KOPT-K1 (cell line): ENCODE data around the gene KIF25.
"Not testable (repeated sequence)": the region's sequence is repeated elsewhere in the genome, so short reads cannot be mapped to it uniquely, and the experiment has no call there.

Experiments used
- H3K27ac ChIP-seq: fragments of 200-600 bp; sonication (generic); 2 replicates; pipeline ENCODE4 v1.5.1; 2016; ENCODE audit warnings: antibody characterized with exemption, mild to moderate bottlenecking, low read depth, low read length; ENCODE audit not compliant: poor library complexity, severe bottlenecking
- H3K36me3 ChIP-seq: fragments of 200-600 bp; sonication (generic); 2 replicates; pipeline ENCODE4 v1.5.1; 2017; ENCODE audit warnings: antibody characterized with exemption, mild to moderate bottlenecking, low read length, moderate library complexity; ENCODE audit not compliant: insufficient read depth
- H3K9me3 ChIP-seq: fragments of 200-600 bp; sonication (generic); 2 replicates; pipeline ENCODE4 v1.5.1; 2017; ENCODE audit warnings: antibody characterized with exemption, low read length, mild to moderate bottlenecking; ENCODE audit not compliant: insufficient read depth, poor library complexity, severe bottlenecking

The KIF25 gene

DNA sequence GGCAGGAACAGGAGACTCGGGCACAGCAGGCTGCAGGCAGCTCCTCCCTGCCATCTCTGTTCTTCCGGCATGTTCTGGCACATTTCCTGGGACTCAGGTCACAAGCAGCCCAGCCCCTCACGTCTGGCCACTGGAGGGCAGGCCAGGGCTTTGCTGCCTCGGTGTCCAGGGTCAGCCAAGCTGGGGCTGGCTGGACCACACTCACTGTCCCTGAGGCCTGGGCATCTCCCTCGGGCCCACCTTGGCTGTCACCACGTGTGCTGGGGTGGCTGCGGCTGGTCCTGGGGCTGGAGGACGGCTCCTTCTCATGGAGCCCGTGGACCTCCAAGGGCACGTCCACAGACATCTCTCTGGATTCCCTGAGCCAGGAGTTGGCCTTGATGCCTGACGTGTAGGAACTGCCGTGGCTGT, 63.1 kb downstream of the KIF25 start:
- peaks cover 28% of the 10 kb centered on the region for H3K9me3 ChIP-seq
- no peak overlapping the region for H3K27ac ChIP-seq
- no peaks in the 10 kb centered on the region for H3K36me3 ChIP-seq

GRCh38 chr6:168061269-168062210, 64.1 kb downstream of the KIF25 start:
- Histone ChIP-seq H3K27ac (no peak overlapping the region), H3K36me3 (no peaks in the 10 kb centered on the region), H3K9me3 (peaks cover 31% of the 10 kb centered on the region)

DNA sequence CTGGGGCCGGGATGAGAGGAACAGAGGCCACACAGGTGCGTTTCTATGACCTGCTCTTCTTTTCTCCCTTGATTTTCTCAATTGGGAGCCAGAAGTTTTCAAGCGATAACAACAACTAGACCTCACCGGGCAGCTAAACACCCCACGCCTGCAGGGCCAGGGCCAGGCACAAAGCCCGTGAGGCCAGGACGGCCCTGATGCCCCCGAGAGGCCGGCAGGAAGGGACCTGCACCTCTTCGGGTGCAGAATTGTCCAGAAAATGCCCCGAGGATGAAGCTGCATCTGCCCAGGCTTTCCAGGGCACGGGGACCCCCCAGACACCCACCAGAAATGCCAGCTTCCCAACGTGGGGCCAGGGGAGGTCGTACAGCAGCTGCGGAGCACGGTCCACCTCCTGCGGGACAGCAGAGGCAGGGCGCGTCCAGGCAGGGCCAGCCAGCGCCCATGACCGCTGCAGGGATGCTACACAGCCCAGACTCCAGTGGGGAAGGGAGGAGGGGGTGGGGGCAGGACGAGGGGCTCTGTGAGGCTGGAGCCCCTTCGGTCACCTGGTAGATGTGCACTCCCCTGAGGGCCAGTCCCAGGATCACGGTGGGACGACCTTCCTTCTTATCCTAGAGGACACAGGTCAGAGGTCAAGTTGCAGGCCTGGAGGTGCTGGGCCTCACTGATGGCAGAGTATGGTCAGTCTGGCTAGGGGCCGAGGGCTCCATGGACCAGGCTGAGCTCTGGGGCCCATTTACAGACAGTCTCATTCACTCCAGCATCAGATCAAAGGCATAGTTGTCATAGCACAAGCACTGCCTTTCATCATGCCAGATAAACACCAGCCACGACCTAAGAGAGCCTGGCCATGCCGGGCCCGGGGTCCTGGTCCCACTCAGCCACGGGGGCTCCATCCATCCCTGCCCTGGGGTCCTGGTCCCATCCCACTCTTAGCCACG, 65.1 kb downstream of the KIF25 start:
- Histone ChIP-seq H3K36me3 (no peaks in the 10 kb centered on the region), H3K27ac (no peak overlapping the region), H3K9me3 (peaks cover 31% of the 10 kb centered on the region)

- H3K36me3 ChIP-seq: no peaks in the 10 kb centered on the region
- no peak overlapping the region for H3K27ac ChIP-seq
- peaks cover 31% of the 10 kb centered on the region for H3K9me3 ChIP-seq
These were observed 66.0 kb downstream of the KIF25 start for GRCh38 chr6:168063431-168063830.

- peaks cover 23% of the 10 kb centered on the region for H3K9me3 ChIP-seq
- H3K36me3 ChIP-seq: no peaks in the 10 kb centered on the region
- H3K27ac ChIP-seq: no peak overlapping the region
These were observed 66.8 kb downstream of the KIF25 start for GRCh38 chr6:168064226-168064807.

DNA sequence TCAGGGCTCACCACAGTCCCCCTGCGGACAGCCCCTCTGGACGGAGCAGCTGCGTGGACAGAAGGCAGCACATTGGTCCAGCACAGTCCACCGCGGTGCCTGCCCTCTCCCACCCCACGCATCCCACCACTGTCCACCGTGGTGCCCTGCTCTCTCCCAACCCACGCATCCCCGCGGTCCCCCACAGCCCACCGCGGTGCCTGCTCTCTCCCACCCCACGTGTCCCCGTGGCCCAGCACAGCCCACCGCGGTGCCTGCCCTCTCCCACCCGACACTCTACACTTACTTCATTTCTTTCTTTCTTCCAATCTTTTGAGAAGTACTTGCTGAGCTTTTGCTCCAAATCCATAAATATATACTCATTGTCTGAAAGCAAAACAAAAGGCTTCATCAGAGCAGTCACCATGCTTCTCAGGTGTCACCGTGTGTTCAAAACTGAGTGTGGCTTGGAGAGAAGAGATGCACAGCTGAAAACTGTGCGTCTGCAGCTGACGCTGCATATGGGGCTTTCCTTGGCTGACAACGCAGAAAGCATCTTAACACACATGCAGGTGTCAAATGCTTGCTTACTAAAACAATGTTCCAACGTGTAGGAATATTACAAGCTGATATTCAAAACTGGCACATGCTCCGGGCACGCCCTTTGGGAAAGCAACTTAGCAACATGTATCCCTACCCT, 69.7 kb downstream of the KIF25 start:
- H3K27ac ChIP-seq: no peak overlapping the region

GRCh38 chr6:168070804-168071203, 73.3 kb downstream of the KIF25 start:
- Histone ChIP-seq H3K36me3 (no peaks in the 10 kb centered on the region), H3K9me3 (peaks cover 13% of the 10 kb centered on the region), H3K27ac (no peak overlapping the region)

More for the DNA sequence above, 69.7 kb downstream of the KIF25 start:
- no peaks in the 10 kb centered on the region for H3K36me3 ChIP-seq
- peaks cover 18% of the 10 kb centered on the region for H3K9me3 ChIP-seq

DNA sequence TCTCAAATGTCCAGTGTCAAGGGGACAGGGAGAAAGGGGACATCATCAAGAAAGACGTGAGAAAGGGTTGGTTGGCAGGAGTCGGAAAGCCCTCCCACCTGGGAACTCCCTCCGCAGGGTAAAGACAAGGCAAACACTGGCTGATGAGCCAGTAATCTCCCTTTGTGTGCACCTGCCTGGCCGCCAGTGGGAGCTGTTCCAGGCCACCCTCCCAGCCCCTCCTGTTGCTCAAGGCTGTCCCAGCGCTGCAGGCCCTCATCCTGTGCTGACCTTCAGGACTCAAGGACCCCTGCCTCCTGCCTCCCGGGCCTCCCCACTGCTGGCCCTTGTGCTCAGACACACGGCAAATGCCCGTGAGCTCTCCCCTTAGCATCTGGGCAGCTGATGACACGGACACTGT, 74.1 kb downstream of the KIF25 start:
- peaks cover 13% of the 10 kb centered on the region for H3K9me3 ChIP-seq
- H3K27ac ChIP-seq: no peak overlapping the region
- no peaks in the 10 kb centered on the region for H3K36me3 ChIP-seq

DNA sequence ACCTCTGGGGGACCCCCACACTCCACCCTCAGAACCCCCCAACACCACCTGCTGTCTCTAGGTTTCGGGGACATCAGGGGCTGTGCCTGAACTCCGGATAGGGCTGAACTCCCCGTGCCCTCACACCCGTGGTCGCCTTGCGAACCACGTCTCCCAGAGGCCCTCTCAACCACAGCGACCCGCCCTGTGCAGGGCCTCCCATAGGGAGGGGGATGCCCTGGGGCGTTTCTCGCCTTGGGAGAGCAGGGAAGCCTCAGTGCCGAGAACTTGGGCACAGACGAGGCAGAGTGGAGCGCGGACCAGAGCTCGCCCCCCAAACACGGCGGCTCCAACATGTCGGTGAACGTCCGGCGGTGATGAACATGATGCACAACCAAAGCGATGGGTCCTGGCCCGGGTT, 74.8 kb downstream of the KIF25 start:
- no peak overlapping the region for H3K27ac ChIP-seq
- H3K9me3 ChIP-seq: peaks cover 13% of the 10 kb centered on the region
- H3K36me3 ChIP-seq: no peaks in the 10 kb centered on the region

- Histone ChIP-seq H3K27ac (no peak overlapping the region), H3K9me3 (peaks cover 13% of the 10 kb centered on the region), H3K36me3 (no peaks in the 10 kb centered on the region)
These were observed 75.3 kb downstream of the KIF25 start for GRCh38 chr6:168072730-168073129.

GRCh38 chr6:168073937-168074730, 76.7 kb downstream of the KIF25 start:
- H3K36me3 ChIP-seq: no peaks in the 10 kb centered on the region
- H3K27ac ChIP-seq: no peak overlapping the region
- H3K9me3 ChIP-seq: peaks cover 13% of the 10 kb centered on the region

- H3K36me3 ChIP-seq: no peaks in the 10 kb centered on the region
- H3K9me3 ChIP-seq: peaks cover 13% of the 10 kb centered on the region
- no peak overlapping the region for H3K27ac ChIP-seq
These were observed 77.7 kb downstream of the KIF25 start for GRCh38 chr6:168075216-168075615.

- H3K9me3 ChIP-seq: peaks cover 13% of the 10 kb centered on the region
- H3K36me3 ChIP-seq: no peaks in the 10 kb centered on the region
- H3K27ac ChIP-seq: no peak overlapping the region
These were observed 78.3 kb downstream of the KIF25 start for GRCh38 chr6:168075787-168076202.

GRCh38 chr6:168077401-168077800, 79.9 kb downstream of the KIF25 start:
- H3K27ac ChIP-seq, H3K36me3 ChIP-seq: not testable (repeated sequence)
- peaks cover 13% of the 10 kb centered on the region for H3K9me3 ChIP-seq
